IPS-20b (cell line): ENCODE results near the gene HSD3B7.

Experiments
- H3K27ac ChIP-seq: one replicate; pipeline ENCODE4 v1.5.1; 2013; ENCODE audit warnings: low read length
- H3K27me3 ChIP-seq: 2 replicates; pipeline ENCODE4 v1.6.1; 2013; ENCODE audit warnings: mild to moderate bottlenecking, low read length, inconsistent platforms; ENCODE audit not compliant: insufficient read depth
- H3K36me3 ChIP-seq: 2 replicates; pipeline ENCODE4 v1.6.1; 2013; ENCODE audit warnings: low read depth, mild to moderate bottlenecking, inconsistent platforms, low read length, moderate library complexity; ENCODE audit not compliant: insufficient read depth
- H3K4me1 ChIP-seq: 2 replicates; pipeline ENCODE4 v1.6.1; 2013; ENCODE audit warnings: mild to moderate bottlenecking, control low read depth, inconsistent platforms, low read length, moderate library complexity; ENCODE audit not compliant: insufficient read depth
- H3K4me3 ChIP-seq: 2 replicates; pipeline ENCODE4 v1.5.1; 2013; ENCODE audit warnings: mild to moderate bottlenecking, low read length, inconsistent platforms
- H3K9ac ChIP-seq: 2 replicates; pipeline ENCODE4 v1.6.1; 2013; ENCODE audit warnings: low read depth, mild to moderate bottlenecking, inconsistent platforms, low read length, moderate library complexity
- H3K9me3 ChIP-seq: 2 replicates; pipeline ENCODE4 v1.6.1; 2013; ENCODE audit warnings: mild to moderate bottlenecking, low read depth, low read length, inconsistent platforms; ENCODE audit not compliant: insufficient read depth

HSD3B7 gene

GRCh38 chr16:30976486-30976885 lies 8.5 kb upstream of the HSD3B7 start:
- Histone ChIP-seq H3K27ac (no peak overlapping the region), H3K9me3 (no peaks in the 10 kb centered on the region), H3K4me3 (no peak overlapping the region), H3K36me3 (peaks cover 93% of the 10 kb centered on the region), H3K27me3 (no peaks in the 10 kb centered on the region), H3K4me1 (no peaks in the 10 kb centered on the region), H3K9ac (no peak overlapping the region)

- H3K4me3 ChIP-seq = no peak overlapping the region
- H3K4me1 ChIP-seq = no peaks in the 10 kb centered on the region
- H3K9ac ChIP-seq = no peak overlapping the region
- H3K27ac ChIP-seq = no peak overlapping the region
- H3K27me3 ChIP-seq = no peaks in the 10 kb centered on the region
- H3K36me3 ChIP-seq = peaks cover 92% of the 10 kb centered on the region
- no peaks in the 10 kb centered on the region for H3K9me3 ChIP-seq
Measured at GRCh38 chr16:30977502-30977901, 7.5 kb upstream of the HSD3B7 start.

- Histone ChIP-seq H3K27me3 (no peaks in the 10 kb centered on the region), H3K36me3 (peaks cover 92% of the 10 kb centered on the region), H3K4me3 (no peak overlapping the region), H3K9me3 (no peaks in the 10 kb centered on the region), H3K9ac (no peak overlapping the region), H3K4me1 (no peaks in the 10 kb centered on the region), H3K27ac (no peak overlapping the region)
Measured at GRCh38 chr16:30979170-30980022, 5.6 kb upstream of the HSD3B7 start.

- H3K9me3 ChIP-seq = no peaks in the 10 kb centered on the region
- no peak overlapping the region for H3K27ac ChIP-seq
- H3K9ac ChIP-seq = no peak overlapping the region
- H3K36me3 ChIP-seq = peaks cover 90% of the 10 kb centered on the region
- H3K27me3 ChIP-seq = no peaks in the 10 kb centered on the region
- no peak overlapping the region for H3K4me3 ChIP-seq
- no peaks in the 10 kb centered on the region for H3K4me1 ChIP-seq
Measured at GRCh38 chr16:30980023-30980371, 5.0 kb upstream of the HSD3B7 start.

- no peaks in the 10 kb centered on the region; the same call in 1 of the 2 replicates for H3K4me1 ChIP-seq
Measured at GRCh38 chr16:30980434-30980833, 4.6 kb upstream of the HSD3B7 start.

GRCh38 chr16:30980959-30981358 lies 4.0 kb upstream of the HSD3B7 start:
- no peaks in the 10 kb centered on the region for H3K9me3 ChIP-seq
- no peaks in the 10 kb centered on the region for H3K27me3 ChIP-seq
- H3K4me3 ChIP-seq = no peak overlapping the region
- no peaks in the 10 kb centered on the region; the same call in 1 of the 2 replicates for H3K4me1 ChIP-seq
- no peak overlapping the region for H3K9ac ChIP-seq
- peaks cover 80% of the 10 kb centered on the region for H3K36me3 ChIP-seq
- H3K27ac ChIP-seq = no peak overlapping the region

More at GRCh38 chr16:30980434-30980833, 4.6 kb upstream of the HSD3B7 start:
- Histone ChIP-seq H3K9ac (no peak overlapping the region), H3K27me3 (no peaks in the 10 kb centered on the region), H3K9me3 (no peaks in the 10 kb centered on the region), H3K36me3 (peaks cover 86% of the 10 kb centered on the region), H3K4me3 (no peak overlapping the region), H3K27ac (no peak overlapping the region)

GRCh38 chr16:30982548-30983288 lies 2.3 kb upstream of the HSD3B7 start:
- H3K36me3 ChIP-seq = peaks cover 63% of the 10 kb centered on the region
- H3K9me3 ChIP-seq = no peaks in the 10 kb centered on the region
- H3K9ac ChIP-seq = no peak overlapping the region
- no peaks in the 10 kb centered on the region; the same call in 1 of the 2 replicates for H3K4me1 ChIP-seq
- no peaks in the 10 kb centered on the region for H3K27me3 ChIP-seq
- H3K27ac ChIP-seq = no peak overlapping the region
- H3K4me3 ChIP-seq = no peak overlapping the region

- Histone ChIP-seq H3K27me3 (no peaks in the 10 kb centered on the region), H3K4me1 (no peaks in the 10 kb centered on the region; the same call in 1 of the 2 replicates), H3K36me3 (peaks cover 58% of the 10 kb centered on the region), H3K9ac (no peak overlapping the region), H3K9me3 (no peaks in the 10 kb centered on the region), H3K27ac (no peak overlapping the region), H3K4me3 (no peak overlapping the region)
Measured at GRCh38 chr16:30983289-30983889, 1.6 kb upstream of the HSD3B7 start.

GRCh38 chr16:30983898-30984610 lies 953 bp upstream of the HSD3B7 start:
- H3K36me3 ChIP-seq = peaks cover 53% of the 10 kb centered on the region

GRCh38 chr16:30985401-30986128 lies 558 bp downstream of the HSD3B7 start:
- Histone ChIP-seq H3K4me3 (peak overlapping the region; percentile 54; the same call in 1 of the 2 replicates), H3K27me3 (no peaks in the 10 kb centered on the region), H3K9ac (peak overlapping the region; percentile 46; the same call in 1 of the 2 replicates), H3K27ac (no peak overlapping the region), H3K9me3 (no peaks in the 10 kb centered on the region), H3K4me1 (no peaks in the 10 kb centered on the region; the same call in 1 of the 2 replicates), H3K36me3 (peaks cover 40% of the 10 kb centered on the region)

More at GRCh38 chr16:30983898-30984610, 953 bp upstream of the HSD3B7 start:
- Histone ChIP-seq H3K27me3 (no peaks in the 10 kb centered on the region), H3K4me1 (no peaks in the 10 kb centered on the region; the same call in 1 of the 2 replicates), H3K9ac (no peak overlapping the region), H3K4me3 (no peak overlapping the region), H3K9me3 (no peaks in the 10 kb centered on the region), H3K27ac (no peak overlapping the region)
